Right lobe of liver (tissue), 4 donors: ENCODE measurements around the gene TMC8.

Experiments used
- CTCF ChIP-seq, 4 donors: fragments of 200-600 bp in 3 of 4; fragments of 450-650 bp in 1 of 4; IDR thresholded peaks; one replicate each; pipeline versions ENCODE4 v1.5.1 to v1.8.0; 2016 to 2022; ENCODE audit warnings: antibody characterized with exemption in 4 of 4, mild to moderate bottlenecking in 2 of 4
- POLR2A ChIP-seq: fragments of 450-650 bp; IDR thresholded peaks from one replicate; pipeline ENCODE4 v1.6.1; 2017; ENCODE audit warnings: antibody characterized with exemption, mild to moderate bottlenecking
- donor health status: DM: no; HTN: no; CAD: no.
- donor health status: DM: no; HTN: no; CAD: no.
- donor health status: DM: no; HTN: yes; CAD: no.

- TF ChIP-seq CTCF (IDR thresholded peaks at IDR 0.05), result no peak
- no peak for TF ChIP-seq POLR2A
Observed at GRCh38 chr17:78142119-78142861, 11.7 kb downstream of the TMC8 start.
